T-helper 2 cell treated with Interferon-gamma antibody and Interleukin-4, amounts not matched to agents 5 μg/mL and 100 μg/mL, for 36 hours (primary cell): ENCODE results near the gene CEP131.

ENCODE experiments used
- DNase-seq: peaks from one replicate; pipeline ENCODE4 v3.0.0; 2021; ENCODE audit warnings: low spot score
- H3K27ac Mint-ChIP-seq: one replicate; pipeline ENCODE4 v1.8.0; 2021; ENCODE audit warnings: mild to moderate bottlenecking, mixed read lengths
- H3K27me3 Mint-ChIP-seq: one replicate; pipeline ENCODE4 v1.8.0; 2021; ENCODE audit warnings: low read depth, mixed read lengths
- H3K36me3 Mint-ChIP-seq: one replicate; pipeline ENCODE4 v1.8.0; 2021; ENCODE audit warnings: low read depth, mixed read lengths
- H3K4me1 Mint-ChIP-seq: one replicate; pipeline ENCODE4 v1.8.0; 2021; ENCODE audit warnings: low read depth, mixed read lengths
- H3K4me3 Mint-ChIP-seq: one replicate; pipeline ENCODE4 v1.8.0; 2022; ENCODE audit warnings: mild to moderate bottlenecking, moderate library complexity, mixed read lengths
- H3K9me3 Mint-ChIP-seq: one replicate; pipeline ENCODE4 v1.8.0; 2021; ENCODE audit warnings: mixed read lengths

CEP131 gene

GRCh38 chr17:81246679-81247338 lies 24.0 kb upstream of the CEP131 start:
- Mint-ChIP-seq H3K9me3 (no peaks in the 10 kb centered on the region), H3K36me3 (peaks cover 23% of the 10 kb centered on the region), H3K4me3 (no peak overlapping the region), H3K4me1 (peaks cover 4% of the 10 kb centered on the region), H3K27me3 (no peaks in the 10 kb centered on the region), H3K27ac (peak overlapping the region; percentile 31)
- no peak for DNase-seq

GRCh38 chr17:81246343-81246670 lies 23.5 kb upstream of the CEP131 start:
- Mint-ChIP-seq H3K9me3 (no peaks in the 10 kb centered on the region), H3K4me1 (peaks cover 4% of the 10 kb centered on the region), H3K27ac (no peak overlapping the region), H3K27me3 (no peaks in the 10 kb centered on the region), H3K36me3 (peaks cover 18% of the 10 kb centered on the region), H3K4me3 (no peak overlapping the region)
- no peak for DNase-seq

GRCh38 chr17:81245665-81246342 lies 23.0 kb upstream of the CEP131 start:
- Mint-ChIP-seq H3K27ac (no peak overlapping the region), H3K36me3 (peaks cover 21% of the 10 kb centered on the region), H3K4me1 (peaks cover 7% of the 10 kb centered on the region), H3K4me3 (no peak overlapping the region), H3K9me3 (no peaks in the 10 kb centered on the region), H3K27me3 (no peaks in the 10 kb centered on the region)
- DNase-seq, result no peak

GRCh38 chr17:81245024-81245664 lies 22.4 kb upstream of the CEP131 start:
- H3K4me1 Mint-ChIP-seq, result peaks cover 10% of the 10 kb centered on the region
- no peak for DNase-seq
- H3K27ac Mint-ChIP-seq, result no peak overlapping the region
- H3K27me3 Mint-ChIP-seq, result no peaks in the 10 kb centered on the region
- peaks cover 20% of the 10 kb centered on the region for H3K36me3 Mint-ChIP-seq
- no peak overlapping the region for H3K4me3 Mint-ChIP-seq
- H3K9me3 Mint-ChIP-seq, result no peaks in the 10 kb centered on the region

- peaks cover 18% of the 10 kb centered on the region for H3K36me3 Mint-ChIP-seq
- DNase-seq, result no peak
- H3K9me3 Mint-ChIP-seq, result no peaks in the 10 kb centered on the region
- H3K27ac Mint-ChIP-seq, result no peak overlapping the region
- no peaks in the 10 kb centered on the region for H3K27me3 Mint-ChIP-seq
- H3K4me3 Mint-ChIP-seq, result no peak overlapping the region
- H3K4me1 Mint-ChIP-seq, result peaks cover 11% of the 10 kb centered on the region
Measured at GRCh38 chr17:81244358-81245023, 21.7 kb upstream of the CEP131 start.

- DNase-seq, result no peak
- Mint-ChIP-seq H3K9me3 (no peaks in the 10 kb centered on the region), H3K27me3 (no peaks in the 10 kb centered on the region), H3K4me1 (peaks cover 11% of the 10 kb centered on the region), H3K4me3 (no peak overlapping the region), H3K36me3 (peaks cover 18% of the 10 kb centered on the region), H3K27ac (no peak overlapping the region)
Measured at GRCh38 chr17:81243333-81243664, 20.5 kb upstream of the CEP131 start.

DNA sequence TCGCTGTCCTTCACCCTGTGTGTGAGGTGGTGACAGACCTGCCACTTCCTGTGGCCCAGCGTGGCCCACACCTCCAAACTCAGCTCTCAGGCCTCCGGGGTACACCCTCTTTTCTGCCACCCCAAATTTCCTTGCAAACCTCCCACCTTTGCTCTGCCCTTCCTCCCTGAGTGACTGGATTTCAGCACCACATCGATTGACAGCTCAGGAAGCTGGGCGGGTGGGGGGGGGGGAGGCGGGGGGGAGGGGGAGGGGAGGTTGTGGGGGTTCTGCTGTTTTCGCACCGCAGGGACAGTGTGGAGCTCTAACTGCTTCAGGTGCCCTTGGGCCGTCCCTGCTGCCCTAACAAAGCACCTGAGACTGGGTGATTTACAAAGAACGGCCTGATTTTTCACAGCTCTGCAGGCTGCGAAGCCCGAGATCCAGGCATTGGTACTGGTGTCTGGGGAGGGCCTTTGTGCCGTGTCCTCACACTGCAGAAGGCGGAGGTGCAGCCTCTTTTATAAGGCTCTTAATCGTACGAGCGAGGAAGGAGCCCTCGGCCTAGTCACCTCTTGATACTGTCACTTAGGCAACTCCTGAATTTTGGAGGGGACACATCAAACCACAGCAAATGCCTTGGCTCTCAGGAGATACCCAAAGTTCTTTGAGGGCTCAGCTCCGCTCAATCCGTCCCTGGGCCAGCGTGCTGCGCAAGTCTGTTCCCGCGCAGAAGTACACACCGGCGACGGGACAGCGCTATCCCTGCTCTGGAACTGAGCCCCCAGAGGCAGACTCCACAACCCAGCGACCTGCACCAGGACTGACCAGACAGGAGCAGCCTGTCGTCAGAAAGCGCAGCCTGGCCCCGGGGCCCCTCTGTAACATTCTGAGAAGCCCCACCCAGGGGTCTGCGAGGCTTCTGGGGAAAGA lies 19.9 kb upstream of the CEP131 start:
- Mint-ChIP-seq H3K4me1 (peaks cover 15% of the 10 kb centered on the region), H3K4me3 (peak overlapping the region; percentile 42), H3K36me3 (peaks cover 18% of the 10 kb centered on the region), H3K9me3 (no peaks in the 10 kb centered on the region), H3K27ac (peak overlapping the region; percentile 69), H3K27me3 (no peaks in the 10 kb centered on the region)
- no peak for DNase-seq

DNA sequence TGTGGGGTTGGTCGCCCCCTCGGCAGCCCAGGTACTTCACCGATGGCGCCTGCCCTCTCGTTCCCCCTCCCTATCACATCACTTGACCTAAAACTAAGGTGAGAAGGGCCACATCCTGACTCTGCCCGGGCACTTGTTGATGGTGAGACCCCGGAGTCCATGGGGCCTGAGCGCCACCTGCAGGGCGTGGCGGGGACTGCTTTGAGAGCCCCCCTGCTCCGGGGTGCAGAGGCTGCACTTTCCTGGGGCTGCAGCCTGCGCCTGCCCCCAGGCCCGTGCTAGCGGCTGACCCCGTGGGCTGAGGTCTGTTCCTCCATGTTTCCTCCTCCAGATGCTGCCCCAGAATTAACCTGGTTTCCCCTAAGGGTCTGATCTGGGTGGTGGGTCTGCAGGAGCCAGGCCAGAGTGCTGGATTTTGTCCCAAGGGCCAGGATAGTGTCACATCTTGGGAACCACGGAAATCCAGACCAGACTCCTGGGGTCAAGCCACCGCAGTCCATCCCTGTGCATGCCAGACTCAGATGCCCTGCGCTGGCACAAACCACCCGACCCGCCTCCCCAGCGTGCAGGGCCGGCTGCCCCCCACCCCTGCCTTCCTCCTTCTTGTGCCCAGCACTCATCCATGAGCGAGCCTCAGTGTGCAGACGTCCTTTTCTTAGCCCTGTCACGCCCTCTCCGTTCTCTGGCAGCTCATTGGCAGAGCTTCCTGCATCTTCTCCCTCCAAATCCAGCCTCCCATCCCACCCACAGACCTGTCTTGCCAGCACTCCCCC lies 19.1 kb upstream of the CEP131 start:
- Mint-ChIP-seq H3K27ac (peak overlapping the region; percentile 69), H3K4me3 (peak overlapping the region; percentile 42)

DNA sequence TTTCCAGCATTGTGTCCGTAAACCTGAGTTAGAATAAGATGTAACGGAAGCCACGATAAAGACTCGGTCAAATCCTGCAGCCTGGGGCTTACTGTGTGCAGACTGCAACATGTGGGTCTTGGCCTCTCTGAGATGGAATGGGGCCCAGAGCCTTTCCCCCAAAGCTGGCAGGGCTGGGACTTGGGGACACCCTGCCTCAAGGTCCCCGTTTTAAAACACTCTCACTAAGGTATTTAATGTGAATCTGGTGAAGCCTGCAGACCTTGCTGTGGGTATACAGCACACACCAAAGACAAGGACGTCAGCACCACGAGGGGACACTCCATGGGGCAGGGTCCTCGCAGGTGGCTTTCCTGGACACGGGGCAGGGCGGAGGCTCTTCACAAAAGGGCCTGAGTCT lies 18.4 kb upstream of the CEP131 start:
- DNase-seq, result no peak
- H3K4me1 Mint-ChIP-seq, result peaks cover 16% of the 10 kb centered on the region
- no peaks in the 10 kb centered on the region for H3K9me3 Mint-ChIP-seq
- H3K4me3 Mint-ChIP-seq, result peak overlapping the region; percentile 96
- no peak overlapping the region for H3K27ac Mint-ChIP-seq
- no peaks in the 10 kb centered on the region for H3K27me3 Mint-ChIP-seq
- peaks cover 18% of the 10 kb centered on the region for H3K36me3 Mint-ChIP-seq

More for the DNA sequence above, 19.1 kb upstream of the CEP131 start:
- Mint-ChIP-seq H3K4me1 (peaks cover 16% of the 10 kb centered on the region), H3K27me3 (no peaks in the 10 kb centered on the region), H3K36me3 (peaks cover 18% of the 10 kb centered on the region), H3K9me3 (no peaks in the 10 kb centered on the region)
- peak; percentile 51 for DNase-seq

- Mint-ChIP-seq H3K4me1 (peaks cover 16% of the 10 kb centered on the region), H3K36me3 (peaks cover 18% of the 10 kb centered on the region), H3K9me3 (no peaks in the 10 kb centered on the region), H3K4me3 (peak overlapping the region; percentile 96), H3K27me3 (no peaks in the 10 kb centered on the region), H3K27ac (no peak overlapping the region)
- no peak for DNase-seq
Measured at GRCh38 chr17:81240761-81241160, 18.0 kb upstream of the CEP131 start.

DNA sequence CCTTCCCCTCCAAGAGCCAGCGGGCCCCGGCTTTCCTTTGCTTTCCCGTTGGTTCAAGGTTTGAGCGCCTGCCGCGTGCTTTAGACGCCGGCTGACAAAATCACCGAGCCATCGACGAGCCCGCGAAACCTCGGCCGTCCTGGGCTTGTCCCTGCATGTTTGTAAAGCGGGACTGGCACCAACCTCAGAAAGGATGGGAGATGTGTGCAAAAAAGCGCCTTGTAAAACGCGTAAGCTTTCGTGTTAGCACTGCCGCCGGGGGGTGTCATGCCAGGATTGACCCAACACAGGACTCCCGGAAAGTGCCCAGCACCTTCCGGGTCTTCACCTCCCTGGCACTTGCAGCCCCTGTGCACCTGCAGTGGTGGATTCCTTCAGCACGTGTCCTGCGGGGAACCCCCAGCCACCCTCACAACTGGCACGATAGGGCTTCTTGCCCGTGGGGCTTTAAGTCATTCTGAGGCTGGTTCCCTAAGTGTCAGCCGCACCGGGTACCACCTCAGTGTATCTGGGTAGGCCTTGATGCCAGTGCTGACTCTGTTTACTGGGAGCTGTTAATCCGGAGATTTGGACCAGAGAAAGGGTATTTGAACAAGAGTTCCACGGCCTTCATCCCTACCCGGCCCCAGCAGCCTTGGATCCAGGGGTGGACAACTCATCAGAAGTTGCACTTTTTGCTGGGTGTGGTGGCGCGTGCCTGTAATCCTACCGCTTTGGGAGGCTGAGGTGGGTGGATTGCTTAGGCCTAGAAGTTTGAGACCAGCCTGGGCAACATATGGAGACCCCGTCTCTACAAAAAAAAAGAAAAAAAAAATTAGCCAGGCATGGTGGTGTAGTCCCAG lies 17.2 kb upstream of the CEP131 start:
- Mint-ChIP-seq H3K27ac (peak overlapping the region; percentile 97), H3K36me3 (peaks cover 14% of the 10 kb centered on the region), H3K4me3 (peak overlapping the region; percentile 96), H3K27me3 (no peaks in the 10 kb centered on the region), H3K4me1 (peaks cover 16% of the 10 kb centered on the region), H3K9me3 (no peaks in the 10 kb centered on the region)
- DNase-seq, result peak; percentile 31
